Hepatocyte (in vitro differentiated cells): ENCODE measurements around the gene MCF2L2. TPM values are rescaled to one million over a fixed set of nuclear protein-coding genes. Genes with fewer than 3 reads are reported as not detected.

Experiments used
- DNase-seq: peaks from one replicate; pipeline ENCODE4 v3.0.0-alpha.2; 2016; ENCODE audit warnings: low spot score
- H2AFZ ChIP-seq: fragments of 200-600 bp; sonication (generic); 2 replicates; pipeline ENCODE4 v1.6.0; 2016; ENCODE audit warnings: antibody characterized with exemption, mild to moderate bottlenecking
- H3K27ac ChIP-seq: fragments of 200-600 bp; sonication (generic); 2 replicates; pipeline ENCODE4 v1.5.1; 2016; ENCODE audit warnings: mild to moderate bottlenecking
- H3K27me3 ChIP-seq: fragments of 200-600 bp; sonication (generic); 2 replicates; pipeline ENCODE4 v1.6.1; 2016
- H3K36me3 ChIP-seq: fragments of 200-600 bp; sonication (generic); replicated peaks from 2 replicates; pipeline ENCODE4 v1.5.1; 2016; ENCODE audit warnings: low read depth; ENCODE audit not compliant: insufficient read depth
- H3K4me1 ChIP-seq: fragments of 200-600 bp; sonication (generic); 2 replicates; pipeline ENCODE4 v1.5.1; 2016; ENCODE audit warnings: mild to moderate bottlenecking, moderate library complexity; ENCODE audit not compliant: insufficient read depth
- H3K4me2 ChIP-seq: fragments of 200-600 bp; sonication (generic); 2 replicates; pipeline ENCODE4 v1.6.0; 2016
- H3K4me3 ChIP-seq: fragments of 200-600 bp; sonication (generic); 2 replicates; pipeline ENCODE4 v1.5.1; 2016; ENCODE audit warnings: mild to moderate bottlenecking
- H3K79me2 ChIP-seq: fragments of 200-600 bp; sonication (generic); 2 replicates; pipeline ENCODE4 v1.6.0; 2017; ENCODE audit warnings: mild to moderate bottlenecking
- H3K9me2 ChIP-seq: fragments of 200-600 bp; sonication (generic); replicated peaks from 2 replicates; pipeline ENCODE4 v1.6.0; 2017; ENCODE audit warnings: mild to moderate bottlenecking; ENCODE audit not compliant: insufficient read depth
- H3K9me3 ChIP-seq: fragments of 200-600 bp; sonication (generic); 2 replicates; pipeline ENCODE4 v1.5.1; 2016; ENCODE audit warnings: low read depth, mild to moderate bottlenecking
- H4K20me1 ChIP-seq: fragments of 200-600 bp; sonication (generic); 2 replicates; pipeline ENCODE4 v1.6.0; 2016; ENCODE audit warnings: mild to moderate bottlenecking; ENCODE audit not compliant: insufficient read depth, poor library complexity, severe bottlenecking
- EZH2 ChIP-seq: fragments of 200-600 bp; sonication (generic); IDR thresholded peaks from 2 replicates; pipeline ENCODE4 v1.6.1; 2016; ENCODE audit warnings: antibody characterized with exemption, mild to moderate bottlenecking, borderline replicate concordance
- EZH2phosphoT487 ChIP-seq: fragments of 200-600 bp; sonication (generic); IDR thresholded peaks from one replicate; pipeline ENCODE4 v1.6.1; 2018; ENCODE audit warnings: antibody characterized with exemption, mild to moderate bottlenecking, low read depth, moderate library complexity; ENCODE audit not compliant: unreplicated experiment, severe bottlenecking
- WGBS: methylation state at CpG from one replicate; pipeline ENCODE4 v1.1.6; 2016; ENCODE audit warnings: low lambda C conversion rate; ENCODE audit errors: missing lambda C conversion rate; 5-methylcytosine and 5-hydroxymethylcytosine counted together
- polyA plus RNA-seq: library from polyadenylated mRNA; unstranded; fragments of >200 nt; fragmentation: Nextera tagmentation; extraction: Ambion mirVana; gene quantifications from 2 replicates; pipeline ENCODE4 v1.2.1, GENCODE V29; 2016
- total RNA-seq: library from RNA; depleted of rRNA; stranded (reverse); fragments of >200 nt; gene quantifications from 2 replicates; pipeline ENCODE4 v1.2.3, GENCODE V29; 2014
- TF ChIP-seq, protein P1 (sequence below): fragments of 200-600 bp; sonication (generic); IDR thresholded peaks from 2 replicates; pipeline ENCODE4 v1.5.1; 2016; ENCODE audit warnings: antibody characterized with exemption, mild to moderate bottlenecking; ENCODE audit not compliant: poor library complexity

Gene MCF2L2
- total and polyA plus RNA-seq, 2 experiments from 2014 or later, result 0.17 to 0.63 TPM

GRCh38 chr3:183460081-183461055 is 31.9 kb upstream of the MCF2L2 start:
- H3K9me3 ChIP-seq, result no peaks in the 10 kb centered on the region
- TF ChIP-seq EZH2phosphoT487, result no peak
- TF ChIP-seq, protein P1, sequence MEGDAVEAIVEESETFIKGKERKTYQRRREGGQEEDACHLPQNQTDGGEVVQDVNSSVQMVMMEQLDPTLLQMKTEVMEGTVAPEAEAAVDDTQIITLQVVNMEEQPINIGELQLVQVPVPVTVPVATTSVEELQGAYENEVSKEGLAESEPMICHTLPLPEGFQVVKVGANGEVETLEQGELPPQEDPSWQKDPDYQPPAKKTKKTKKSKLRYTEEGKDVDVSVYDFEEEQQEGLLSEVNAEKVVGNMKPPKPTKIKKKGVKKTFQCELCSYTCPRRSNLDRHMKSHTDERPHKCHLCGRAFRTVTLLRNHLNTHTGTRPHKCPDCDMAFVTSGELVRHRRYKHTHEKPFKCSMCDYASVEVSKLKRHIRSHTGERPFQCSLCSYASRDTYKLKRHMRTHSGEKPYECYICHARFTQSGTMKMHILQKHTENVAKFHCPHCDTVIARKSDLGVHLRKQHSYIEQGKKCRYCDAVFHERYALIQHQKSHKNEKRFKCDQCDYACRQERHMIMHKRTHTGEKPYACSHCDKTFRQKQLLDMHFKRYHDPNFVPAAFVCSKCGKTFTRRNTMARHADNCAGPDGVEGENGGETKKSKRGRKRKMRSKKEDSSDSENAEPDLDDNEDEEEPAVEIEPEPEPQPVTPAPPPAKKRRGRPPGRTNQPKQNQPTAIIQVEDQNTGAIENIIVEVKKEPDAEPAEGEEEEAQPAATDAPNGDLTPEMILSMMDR, result no peak
- no peak for TF ChIP-seq EZH2
- H3K4me2 ChIP-seq, result no peak overlapping the region
- H3K27ac ChIP-seq, result no peak overlapping the region
- H3K4me1 ChIP-seq, result no peaks in the 10 kb centered on the region
- WGBS, result 82% methylated on average over 7 of the region's 7 CpGs
- no peaks in the 10 kb centered on the region for H3K9me2 ChIP-seq
- DNase-seq, result no peak
- H3K79me2 ChIP-seq, result no peaks in the 10 kb centered on the region
- no peak overlapping the region for H3K4me3 ChIP-seq
- H3K27me3 ChIP-seq, result no peaks in the 10 kb centered on the region
- no peaks in the 10 kb centered on the region for H3K36me3 ChIP-seq
- H2AFZ ChIP-seq, result no peak overlapping the region
- no peaks in the 10 kb centered on the region for H4K20me1 ChIP-seq

- H4K20me1 ChIP-seq, result no peaks in the 10 kb centered on the region
- H3K9me2 ChIP-seq, result no peaks in the 10 kb centered on the region
- no peak overlapping the region for H3K4me3 ChIP-seq
- H2AFZ ChIP-seq, result no peak overlapping the region
- 87% methylated on average over 5 of the region's 5 CpGs for WGBS
- TF ChIP-seq EZH2, result no peak
- no peak for TF ChIP-seq EZH2phosphoT487
- TF ChIP-seq, protein P1, result no peak
- H3K36me3 ChIP-seq, result no peaks in the 10 kb centered on the region
- no peak for DNase-seq
- no peak overlapping the region for H3K4me2 ChIP-seq
- H3K4me1 ChIP-seq, result peaks cover 1% of the 10 kb centered on the region
- no peaks in the 10 kb centered on the region for H3K9me3 ChIP-seq
- H3K27ac ChIP-seq, result no peak overlapping the region
- H3K79me2 ChIP-seq, result peaks cover 14% of the 10 kb centered on the region
- H3K27me3 ChIP-seq, result no peaks in the 10 kb centered on the region
Observed at GRCh38 chr3:183455089-183455488, 26.7 kb upstream of the MCF2L2 start.

- Histone ChIP-seq H3K4me3 (no peak overlapping the region), H3K27me3 (no peaks in the 10 kb centered on the region), H3K79me2 (peaks cover 23% of the 10 kb centered on the region), H2AFZ (no peak overlapping the region), H3K9me3 (no peaks in the 10 kb centered on the region), H4K20me1 (no peaks in the 10 kb centered on the region), H3K9me2 (no peaks in the 10 kb centered on the region), H3K4me2 (no peak overlapping the region), H3K36me3 (no peaks in the 10 kb centered on the region), H3K27ac (no peak overlapping the region), H3K4me1 (peaks cover 11% of the 10 kb centered on the region)
- DNase-seq, result no peak
- 99% methylated on average over 4 of the region's 4 CpGs for WGBS
- TF ChIP-seq, protein P1, result no peak
- TF ChIP-seq EZH2, result no peak
- no peak for TF ChIP-seq EZH2phosphoT487
Observed at GRCh38 chr3:183454064-183454463, 25.6 kb upstream of the MCF2L2 start.
